Osteoblast (primary cell): ENCODE data around the gene LIPM. TPM values are rescaled to one million over a fixed set of nuclear protein-coding genes. Genes with fewer than 3 reads are reported as not detected.

Experiments
- DNase-seq: peaks from one replicate; pipeline ENCODE4 v3.0.0; 2011; ENCODE audit warnings: low spot score, mixed read lengths; ENCODE audit not compliant: insufficient read length; ENCODE audit errors: missing footprints
- H2AFZ ChIP-seq: 2 replicates; pipeline ENCODE4 v1.6.0; 2011; ENCODE audit warnings: mild to moderate bottlenecking, low read length
- H3K27ac ChIP-seq: 2 replicates; pipeline ENCODE4 v1.5.1; 2011; ENCODE audit warnings: mild to moderate bottlenecking, low read depth, low read length, moderate library complexity
- H3K27me3 ChIP-seq: 2 replicates; pipeline ENCODE4 v1.6.0; 2012; ENCODE audit warnings: mild to moderate bottlenecking, control low read depth, inconsistent platforms, low read length, moderate library complexity; ENCODE audit not compliant: insufficient read depth
- H3K36me3 ChIP-seq: 2 replicates; pipeline ENCODE4 v1.5.1; 2011; ENCODE audit warnings: mild to moderate bottlenecking, low read length, control low read depth, moderate library complexity; ENCODE audit not compliant: insufficient read depth
- H3K4me1 ChIP-seq: 2 replicates; pipeline ENCODE4 v1.5.1; 2011; ENCODE audit warnings: mild to moderate bottlenecking, low read length, control low read depth, moderate library complexity; ENCODE audit not compliant: insufficient read depth
- H3K4me2 ChIP-seq: 2 replicates; pipeline ENCODE4 v1.6.0; 2011; ENCODE audit warnings: mild to moderate bottlenecking, low read length; ENCODE audit not compliant: insufficient read depth
- H3K4me3 ChIP-seq: fragments of 200-600 bp; sonication (generic); 3 replicates; pipeline ENCODE4 v1.5.1; 2012; ENCODE audit warnings: mild to moderate bottlenecking, low read length, inconsistent platforms; ENCODE audit not compliant: insufficient read depth
- H3K79me2 ChIP-seq: 2 replicates; pipeline ENCODE4 v1.6.0; 2012; ENCODE audit warnings: mild to moderate bottlenecking, low read length, control low read depth, inconsistent platforms; ENCODE audit not compliant: insufficient read depth
- H3K9me3 ChIP-seq: 2 replicates; pipeline ENCODE4 v1.5.1; 2011; ENCODE audit warnings: low read depth, low read length, control low read depth
- H4K20me1 ChIP-seq: 2 replicates; pipeline ENCODE4 v1.6.0; 2012; ENCODE audit warnings: mild to moderate bottlenecking, low read length, control low read depth; ENCODE audit not compliant: insufficient read depth
- CTCF ChIP-seq: IDR thresholded peaks from 2 replicates; pipeline ENCODE4 v1.5.1; 2011; ENCODE audit warnings: mild to moderate bottlenecking, low read depth, low read length, moderate library complexity; ENCODE audit errors: extremely low read depth
- total RNA-seq: library from RNA; depleted of rRNA; stranded (reverse); fragments of >200 nt; gene quantifications from 2 replicates; pipeline ENCODE4 v1.2.3, GENCODE V29; 2012

LIPM gene
- total RNA-seq, 1 donor, result not detected

- TF ChIP-seq CTCF, result no peak
- DNase-seq, result peak; percentile 8
- H3K4me2 ChIP-seq, result no peak overlapping the region
- H3K4me1 ChIP-seq, result no peaks in the 10 kb centered on the region
- H3K9me3 ChIP-seq, result no peaks in the 10 kb centered on the region
- no peaks in the 10 kb centered on the region for H3K27me3 ChIP-seq
- no peak overlapping the region for H3K4me3 ChIP-seq
- no peak overlapping the region for H3K27ac ChIP-seq
- H3K79me2 ChIP-seq, result no peaks in the 10 kb centered on the region
- H4K20me1 ChIP-seq, result no peaks in the 10 kb centered on the region
- H2AFZ ChIP-seq, result no peak overlapping the region
- H3K36me3 ChIP-seq, result no peaks in the 10 kb centered on the region
These were observed 25.8 kb downstream of the LIPM start for GRCh38 chr10:88828310-88828709.

GRCh38 chr10:88830643-88831268 lies 28.2 kb downstream of the LIPM start:
- no peaks in the 10 kb centered on the region for H3K4me1 ChIP-seq
- H4K20me1 ChIP-seq, result no peaks in the 10 kb centered on the region
- H3K9me3 ChIP-seq, result no peaks in the 10 kb centered on the region
- H2AFZ ChIP-seq, result no peak overlapping the region
- no peak overlapping the region for H3K27ac ChIP-seq
- DNase-seq, result no peak
- H3K79me2 ChIP-seq, result no peaks in the 10 kb centered on the region
- no peak overlapping the region for H3K4me2 ChIP-seq
- H3K27me3 ChIP-seq, result no peaks in the 10 kb centered on the region
- no peak overlapping the region for H3K4me3 ChIP-seq
- TF ChIP-seq CTCF, result no peak
- H3K36me3 ChIP-seq, result no peaks in the 10 kb centered on the region

GRCh38 chr10:88831709-88832108 lies 29.2 kb downstream of the LIPM start:
- Histone ChIP-seq H3K27ac (no peak overlapping the region), H3K4me1 (no peaks in the 10 kb centered on the region), H3K36me3 (no peaks in the 10 kb centered on the region), H3K4me3 (no peak overlapping the region), H3K9me3 (no peaks in the 10 kb centered on the region), H3K27me3 (no peaks in the 10 kb centered on the region), H2AFZ (no peak overlapping the region), H3K4me2 (no peak overlapping the region), H3K79me2 (no peaks in the 10 kb centered on the region), H4K20me1 (no peaks in the 10 kb centered on the region)
- no peak for DNase-seq
- TF ChIP-seq CTCF, result no peak

GRCh38 chr10:88832376-88832775 lies 29.8 kb downstream of the LIPM start:
- H4K20me1 ChIP-seq, result no peaks in the 10 kb centered on the region
- no peak for DNase-seq
- H3K4me1 ChIP-seq, result no peaks in the 10 kb centered on the region
- no peak overlapping the region for H3K4me2 ChIP-seq
- no peaks in the 10 kb centered on the region for H3K9me3 ChIP-seq
- H3K27me3 ChIP-seq, result no peaks in the 10 kb centered on the region
- no peak for TF ChIP-seq CTCF
- no peaks in the 10 kb centered on the region for H3K79me2 ChIP-seq
- no peak overlapping the region for H3K27ac ChIP-seq
- no peaks in the 10 kb centered on the region for H3K36me3 ChIP-seq
- no peak overlapping the region for H3K4me3 ChIP-seq
- H2AFZ ChIP-seq, result no peak overlapping the region
